GM21576 (cell line): ENCODE data around the gene STIM1.
"Not testable (repeated sequence)": the region's sequence is repeated elsewhere in the genome, so short reads cannot be mapped to it uniquely, and the experiment has no call there.

ENCODE experiments used
- ATAC-seq: cut with Tn5 transposase; IDR thresholded peaks from one replicate; pipeline ENCODE4 v1.9.1; 2021; ENCODE audit warnings: mild to moderate bottlenecking, moderate library complexity; ENCODE audit not compliant: unreplicated experiment

STIM1 gene

DNA sequence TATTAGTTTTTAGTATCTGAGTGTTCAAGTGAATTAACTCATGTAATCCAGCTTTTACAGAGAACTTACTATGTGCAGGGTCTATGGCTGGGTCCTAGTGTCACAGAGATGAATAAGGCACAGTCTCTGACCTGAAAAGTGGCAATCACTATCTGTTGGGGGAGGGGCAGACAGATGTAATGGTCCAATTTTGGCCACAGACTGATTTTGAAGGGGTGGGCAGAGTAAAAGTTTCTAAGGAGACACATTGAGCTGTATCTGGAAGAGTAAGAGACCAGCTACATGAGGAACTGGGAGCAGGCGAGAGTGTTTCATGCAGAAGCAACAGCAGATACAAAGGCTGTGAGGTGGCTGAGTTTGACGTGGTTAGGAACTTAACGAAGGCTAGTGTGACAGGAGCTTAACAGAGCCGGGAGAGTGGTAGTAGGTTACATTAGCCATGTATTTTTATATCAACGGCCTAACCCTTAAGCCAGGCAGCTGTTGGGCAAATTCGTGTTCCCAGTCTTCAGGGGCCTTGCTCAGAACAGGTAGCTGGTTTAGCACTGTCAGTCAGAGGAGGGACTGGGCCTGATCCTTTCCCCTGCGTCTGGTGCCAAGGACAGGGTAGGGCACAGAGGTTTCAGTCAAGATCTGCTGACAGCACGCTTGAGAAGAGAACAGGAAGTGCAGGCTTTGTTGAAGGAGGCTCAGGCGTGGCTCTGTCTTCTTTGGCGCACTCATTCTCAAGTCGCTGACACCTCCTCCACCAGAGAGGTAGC lies 1.4 kb upstream of the STIM1 start:
- ATAC-seq = peak; percentile 48

DNA sequence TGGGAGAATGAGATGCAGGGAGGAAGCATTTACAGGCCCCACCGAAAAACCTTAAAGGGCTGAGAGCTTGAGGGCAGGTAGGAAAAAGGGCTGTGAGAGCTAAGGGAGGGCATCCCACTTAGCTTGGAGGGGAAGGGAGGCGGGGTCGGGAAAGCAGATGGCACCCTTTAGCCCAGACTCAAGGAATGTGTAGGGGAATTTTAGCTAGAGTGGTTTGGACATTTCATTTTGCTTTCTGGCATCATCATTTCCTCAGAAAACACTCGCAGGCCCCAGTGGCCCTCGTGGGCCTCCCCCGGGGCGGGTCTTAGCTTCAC lies 846 bp upstream of the STIM1 start:
- ATAC-seq = no peak

DNA sequence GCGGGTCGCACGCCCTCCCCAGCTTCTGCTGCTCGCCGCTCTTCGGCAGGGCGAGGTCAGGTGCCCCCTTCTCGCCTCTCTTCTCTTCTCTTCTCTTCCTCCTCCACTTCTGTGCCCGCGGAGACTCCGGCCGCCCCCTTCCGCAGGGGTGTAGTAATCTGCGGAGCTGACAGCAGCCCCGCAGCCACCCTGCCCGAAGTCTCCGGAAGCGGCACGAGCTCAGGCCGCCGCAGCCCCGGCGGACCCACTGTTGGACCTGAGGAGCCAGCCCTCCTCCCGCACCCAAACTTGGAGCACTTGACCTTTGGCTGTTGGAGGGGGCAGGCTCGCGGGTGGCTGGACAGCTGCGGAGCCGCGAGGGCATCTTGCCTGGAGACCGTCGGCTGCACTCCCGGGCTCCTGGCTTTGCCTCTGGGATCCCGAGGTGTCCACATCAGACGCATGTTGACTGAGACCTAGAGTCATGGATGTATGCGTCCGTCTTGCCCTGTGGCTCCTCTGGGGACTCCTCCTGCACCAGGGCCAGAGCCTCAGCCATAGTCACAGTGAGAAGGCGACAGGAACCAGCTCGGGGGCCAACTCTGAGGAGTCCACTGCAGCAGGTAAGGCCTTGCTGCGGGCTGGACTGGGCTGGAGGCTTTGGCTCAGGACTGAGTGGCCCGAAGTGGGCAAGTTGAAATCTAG lies 486 bp downstream of the STIM1 start:
- ATAC-seq = peak; percentile 13

DNA sequence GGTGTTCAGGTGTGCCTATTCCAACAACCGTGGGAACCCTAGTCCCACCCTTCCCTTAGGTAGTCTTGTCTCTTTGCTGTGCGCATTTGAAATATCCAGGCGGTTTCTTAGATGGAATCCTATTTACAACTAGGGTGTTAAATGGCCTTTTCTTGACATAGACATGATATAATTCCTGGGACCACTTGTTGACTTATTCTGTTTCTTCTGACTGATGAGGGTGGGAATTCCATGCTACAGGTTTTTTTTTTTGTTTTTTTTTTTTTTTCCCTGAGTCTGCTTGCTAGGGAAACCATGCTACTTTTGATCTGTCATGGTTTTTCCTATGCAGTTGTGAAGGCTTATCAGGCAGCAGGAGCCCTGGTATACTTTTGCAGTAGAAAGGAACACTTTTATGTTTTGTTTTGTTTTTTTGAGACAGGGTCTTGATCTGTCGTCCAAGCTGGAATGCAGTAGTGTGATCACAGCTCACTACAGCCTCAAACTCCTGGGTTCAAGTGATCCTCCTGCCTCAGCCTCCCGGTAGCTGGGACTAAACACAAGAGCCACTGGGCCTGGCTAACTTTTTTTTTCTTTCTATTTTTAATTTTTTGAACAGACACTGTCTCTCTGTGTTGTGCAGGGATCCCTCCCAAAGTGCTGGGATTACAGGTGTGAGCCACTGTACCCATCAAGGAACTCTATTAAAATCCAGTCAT lies 1.5 kb downstream of the STIM1 start:
- no peak for ATAC-seq

DNA sequence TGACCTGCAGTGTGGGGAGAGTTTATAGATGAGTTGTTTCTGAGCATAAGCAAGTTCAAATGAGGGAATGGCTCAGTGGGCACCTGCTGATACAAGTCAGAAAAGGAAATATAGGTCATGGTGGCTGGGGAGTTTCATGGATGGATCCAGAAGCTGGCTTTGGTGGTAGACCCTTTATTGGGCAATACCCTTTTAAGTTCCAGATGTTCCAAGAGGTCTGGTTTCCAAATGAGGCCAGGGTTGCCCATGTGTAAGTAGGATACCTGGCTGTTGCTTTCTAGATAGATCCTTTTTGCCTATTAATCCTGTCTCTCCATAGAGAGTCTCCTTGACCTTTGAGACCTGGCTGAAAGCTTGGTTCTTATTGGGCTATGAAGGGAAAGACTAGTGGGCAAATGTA lies 2.2 kb downstream of the STIM1 start:
- ATAC-seq = no peak

DNA sequence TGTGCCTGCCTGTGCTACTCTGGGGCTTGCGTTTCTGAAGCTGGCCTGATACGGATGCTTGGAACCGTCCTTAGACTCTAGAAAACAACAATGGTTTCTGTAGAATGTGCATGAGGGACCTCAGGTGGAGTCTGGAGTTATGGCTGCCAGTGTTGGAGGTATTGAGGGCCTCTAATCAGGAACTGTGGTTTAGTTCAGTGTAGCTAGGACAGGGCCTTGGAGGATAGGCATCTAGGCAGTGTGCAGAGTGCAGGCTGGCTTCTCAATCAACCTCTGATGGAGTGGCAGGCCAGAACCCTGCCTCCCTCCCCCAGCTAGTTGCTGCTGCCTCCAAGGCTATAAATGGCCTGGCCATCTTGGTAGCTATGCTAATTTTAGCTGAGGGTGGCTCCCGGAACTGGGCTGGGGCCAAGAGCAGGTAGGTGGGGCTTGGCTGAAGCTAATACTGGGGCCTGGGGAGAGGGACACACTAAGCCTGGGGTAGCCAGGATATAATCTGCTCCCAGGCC lies 4.0 kb downstream of the STIM1 start:
- ATAC-seq = peak; percentile 44

DNA sequence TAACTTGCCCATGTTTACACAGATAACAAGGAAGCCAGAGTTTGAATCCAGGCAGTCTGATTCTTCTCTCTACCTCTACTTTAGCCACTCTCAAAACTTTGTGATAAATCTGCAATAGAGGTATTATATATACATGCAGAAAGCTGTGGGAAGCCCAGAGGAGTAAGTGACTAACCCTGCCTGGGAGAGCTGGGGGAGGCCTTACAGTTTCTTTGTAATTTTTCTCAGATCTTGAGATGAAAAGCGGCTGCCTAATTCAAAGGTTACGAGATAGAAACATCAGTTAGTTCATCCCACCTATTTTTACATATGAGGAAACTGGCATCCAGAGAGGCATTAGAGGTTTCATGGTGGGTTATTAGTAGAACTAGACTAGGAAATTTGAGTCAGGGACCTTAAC lies 4.9 kb downstream of the STIM1 start:
- ATAC-seq = no peak

DNA sequence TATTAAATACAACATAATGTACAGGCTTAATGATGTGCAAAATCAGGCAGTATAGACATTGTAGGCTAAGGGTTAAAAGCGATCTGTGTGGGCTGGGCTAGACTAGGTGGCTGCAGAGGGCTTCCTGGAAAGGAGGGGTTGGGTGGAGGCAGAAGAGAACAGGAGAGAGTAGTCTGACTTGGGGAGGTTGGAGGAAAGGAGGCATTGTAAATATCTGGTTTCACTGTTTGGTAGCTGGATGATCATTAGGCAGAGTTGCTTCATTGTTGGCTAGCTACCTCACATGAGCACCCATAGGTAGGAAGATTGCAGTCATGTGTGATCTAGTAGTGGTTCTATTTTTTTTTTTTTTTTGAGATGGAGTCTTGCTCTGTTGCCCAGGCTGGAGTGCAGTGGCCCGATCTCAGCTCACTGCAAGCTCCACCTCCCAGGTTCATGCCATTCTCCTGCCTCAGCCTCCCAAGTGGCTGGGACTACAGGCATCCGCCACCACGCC lies 5.5 kb downstream of the STIM1 start:
- not testable (repeated sequence) for ATAC-seq

DNA sequence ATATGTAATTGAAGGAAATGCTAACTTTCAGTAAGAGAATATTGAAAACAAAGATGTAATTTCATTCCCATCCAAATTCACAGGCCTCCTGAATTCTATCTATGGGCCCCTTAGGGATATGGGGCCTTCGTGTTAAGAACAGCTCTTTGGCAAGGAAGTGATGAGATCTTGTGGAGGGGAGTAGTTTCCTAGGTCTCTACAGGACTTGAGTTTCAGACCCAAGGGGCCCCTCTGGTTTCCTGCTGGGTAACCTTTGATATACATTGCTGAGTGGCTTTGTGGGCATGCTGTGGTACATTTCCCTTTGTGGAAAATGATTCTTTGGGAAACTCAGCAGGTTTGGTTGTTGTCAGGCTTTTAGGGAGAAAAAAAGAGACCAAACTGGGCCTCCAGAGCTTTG lies 6.2 kb downstream of the STIM1 start:
- ATAC-seq = no peak

DNA sequence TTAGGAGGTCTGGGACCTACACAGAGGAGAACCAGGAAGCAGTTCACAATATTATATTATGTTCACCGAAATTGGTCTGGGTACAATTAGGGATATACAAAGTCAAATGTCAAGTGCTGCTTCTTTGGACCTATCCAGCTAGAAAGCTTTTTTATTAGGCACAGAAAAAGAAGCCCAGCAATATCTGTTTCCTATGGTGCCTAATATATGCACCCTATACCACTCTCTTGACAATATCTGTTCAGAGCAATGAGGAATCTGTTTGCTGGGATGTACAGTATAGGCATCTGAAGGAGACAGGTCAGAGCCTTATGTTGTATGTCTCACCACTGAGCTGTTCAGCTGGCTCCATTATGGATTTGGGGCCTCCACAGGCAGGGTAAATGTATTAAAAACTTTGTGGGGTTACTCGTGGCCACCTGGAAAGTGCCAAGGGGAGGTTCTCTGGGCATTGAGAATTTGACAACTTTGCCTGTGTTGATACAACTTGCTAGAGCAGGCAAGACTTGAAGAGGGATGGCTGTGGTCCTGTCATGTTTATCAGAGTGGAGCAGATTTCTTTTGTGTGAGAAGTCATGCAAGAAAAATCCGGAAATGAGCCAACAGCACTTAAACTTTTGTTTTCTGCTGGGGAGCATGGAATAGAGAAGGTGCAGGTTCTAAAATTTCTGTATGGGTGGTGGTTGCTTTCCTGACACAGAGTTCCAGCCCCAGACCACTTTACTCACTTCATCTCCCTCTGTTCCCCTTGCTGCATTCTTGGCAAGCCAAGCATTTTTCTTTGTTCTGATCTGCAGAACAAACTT lies 10.1 kb downstream of the STIM1 start:
- ATAC-seq = peak; percentile 24

DNA sequence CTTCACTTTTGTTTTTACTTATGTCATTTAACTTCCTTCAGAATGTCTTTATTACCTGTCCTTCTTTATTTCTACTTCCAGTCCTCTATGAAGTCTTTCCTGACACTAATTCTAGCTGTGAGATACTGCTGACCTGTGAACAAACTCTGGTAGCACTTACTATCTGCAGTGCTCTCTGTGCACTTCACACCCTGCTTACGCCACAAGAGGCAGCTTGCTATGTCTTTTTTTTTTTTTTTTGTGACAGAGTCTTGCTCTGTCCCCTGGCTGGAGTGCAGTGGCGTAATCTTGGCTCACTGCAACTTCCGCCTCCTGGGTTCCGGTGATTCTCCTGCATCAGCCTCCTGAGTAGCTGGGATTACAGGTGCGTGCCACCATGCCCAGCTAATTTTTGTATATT lies 10.7 kb downstream of the STIM1 start:
- ATAC-seq = no peak

DNA sequence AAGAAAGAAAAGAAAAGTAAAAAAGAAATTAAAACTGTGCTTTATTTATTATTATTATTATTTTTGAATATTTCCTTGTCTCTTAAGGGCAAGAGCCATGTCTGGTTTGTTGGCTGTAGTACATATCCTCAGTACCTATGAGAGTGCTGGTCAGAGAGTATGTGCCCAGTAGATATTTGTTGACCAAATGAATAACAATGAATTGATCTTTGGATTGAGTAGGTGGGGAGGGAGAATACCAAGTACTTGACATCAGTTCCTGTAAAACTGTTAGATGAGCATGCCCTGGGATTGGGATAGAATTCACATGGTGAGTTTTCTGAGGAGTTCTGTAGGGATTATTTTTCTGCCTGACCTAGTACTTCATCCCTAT lies 11.4 kb downstream of the STIM1 start:
- ATAC-seq = no peak

DNA sequence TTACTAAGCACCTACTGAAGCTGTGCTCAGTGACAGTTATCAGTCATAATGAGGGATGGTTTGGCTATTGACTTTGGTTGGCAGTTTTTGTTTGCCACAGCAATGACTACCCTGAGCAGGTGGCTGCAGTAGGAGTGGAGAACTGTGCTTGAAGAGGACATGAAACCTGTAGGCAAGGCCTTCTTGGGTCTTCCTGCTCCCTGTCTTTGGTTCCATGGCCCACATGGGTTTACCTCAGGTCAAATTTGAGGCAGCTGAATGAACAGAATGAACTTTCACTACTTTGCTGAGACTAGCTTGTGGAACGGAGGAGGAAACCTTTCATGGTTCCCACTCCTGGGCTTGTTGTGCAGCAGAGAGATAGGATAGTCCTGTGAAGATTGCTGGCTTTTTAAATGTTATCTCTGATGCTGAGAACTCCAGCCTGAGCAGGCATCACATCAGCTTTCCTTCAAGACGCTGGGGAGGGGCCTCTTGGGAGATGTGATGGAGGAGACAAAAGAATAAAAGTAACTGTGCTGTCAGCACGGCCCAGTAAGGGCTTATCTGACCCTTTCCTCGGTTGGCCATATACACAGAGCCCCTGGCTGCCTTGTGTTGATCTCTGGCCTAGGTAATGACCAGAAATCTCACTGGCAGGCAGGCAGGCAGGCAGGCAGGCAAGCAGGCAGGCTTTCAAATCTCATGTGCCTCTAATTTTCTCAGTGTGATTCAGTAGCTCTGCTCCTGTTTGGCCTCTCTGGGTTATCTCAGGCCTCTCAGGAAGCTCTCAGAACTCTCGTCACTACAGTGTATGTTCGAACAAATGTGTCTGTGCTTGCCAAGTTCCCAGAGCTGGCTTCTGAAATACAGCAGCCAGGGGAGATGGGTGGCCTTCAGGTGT lies 12.0 kb downstream of the STIM1 start:
- peak; percentile 44 for ATAC-seq

DNA sequence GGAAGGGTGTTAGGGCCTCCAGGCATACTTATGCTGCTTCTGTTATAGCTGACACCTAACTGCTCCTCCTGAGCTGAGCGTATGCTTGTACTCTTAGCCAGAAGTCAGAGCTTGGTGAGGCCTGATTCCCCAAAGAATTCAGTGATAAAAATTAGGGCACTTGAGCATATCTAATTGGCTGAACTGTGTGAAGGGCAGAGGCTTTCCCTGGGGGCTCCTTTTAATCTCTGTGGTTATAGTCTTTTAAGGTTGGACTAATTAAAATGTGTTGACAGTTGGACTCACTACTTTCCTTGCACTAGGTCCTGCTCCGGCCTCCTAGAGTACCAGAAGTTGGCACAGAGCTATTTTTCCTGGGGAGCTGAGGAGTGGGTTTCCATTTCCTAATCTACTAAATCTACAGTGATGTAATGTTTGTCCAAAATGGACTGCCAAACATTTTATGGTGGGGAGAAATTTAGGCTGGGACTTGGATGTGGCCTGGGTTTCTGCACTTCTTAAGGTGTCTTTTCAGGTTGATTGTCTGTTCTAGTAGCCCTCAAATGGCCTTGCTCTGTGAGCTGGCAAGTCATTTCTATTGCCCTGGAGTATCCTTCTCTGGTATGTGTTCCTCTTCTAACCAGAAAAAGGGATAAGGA lies 18.4 kb downstream of the STIM1 start:
- ATAC-seq = no peak

DNA sequence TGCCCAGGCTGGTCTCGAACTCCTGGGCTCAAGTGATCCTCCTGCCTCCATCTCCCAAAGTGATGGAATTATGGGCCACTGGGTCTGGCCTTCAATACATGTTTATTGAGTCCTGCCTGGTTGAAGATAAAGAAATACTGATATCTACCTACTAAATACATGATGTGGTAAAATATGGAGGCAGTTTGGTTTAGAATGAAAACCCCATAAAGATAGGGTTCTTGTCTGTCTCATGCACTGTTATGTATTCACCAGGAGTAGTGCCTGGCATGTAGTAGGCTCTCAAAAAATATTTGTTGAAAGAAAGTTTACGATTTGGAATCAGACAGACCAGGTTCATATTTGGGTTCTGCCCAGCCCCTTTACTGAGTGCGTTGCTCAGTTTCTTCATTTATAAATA lies 21.1 kb downstream of the STIM1 start:
- no peak for ATAC-seq

DNA sequence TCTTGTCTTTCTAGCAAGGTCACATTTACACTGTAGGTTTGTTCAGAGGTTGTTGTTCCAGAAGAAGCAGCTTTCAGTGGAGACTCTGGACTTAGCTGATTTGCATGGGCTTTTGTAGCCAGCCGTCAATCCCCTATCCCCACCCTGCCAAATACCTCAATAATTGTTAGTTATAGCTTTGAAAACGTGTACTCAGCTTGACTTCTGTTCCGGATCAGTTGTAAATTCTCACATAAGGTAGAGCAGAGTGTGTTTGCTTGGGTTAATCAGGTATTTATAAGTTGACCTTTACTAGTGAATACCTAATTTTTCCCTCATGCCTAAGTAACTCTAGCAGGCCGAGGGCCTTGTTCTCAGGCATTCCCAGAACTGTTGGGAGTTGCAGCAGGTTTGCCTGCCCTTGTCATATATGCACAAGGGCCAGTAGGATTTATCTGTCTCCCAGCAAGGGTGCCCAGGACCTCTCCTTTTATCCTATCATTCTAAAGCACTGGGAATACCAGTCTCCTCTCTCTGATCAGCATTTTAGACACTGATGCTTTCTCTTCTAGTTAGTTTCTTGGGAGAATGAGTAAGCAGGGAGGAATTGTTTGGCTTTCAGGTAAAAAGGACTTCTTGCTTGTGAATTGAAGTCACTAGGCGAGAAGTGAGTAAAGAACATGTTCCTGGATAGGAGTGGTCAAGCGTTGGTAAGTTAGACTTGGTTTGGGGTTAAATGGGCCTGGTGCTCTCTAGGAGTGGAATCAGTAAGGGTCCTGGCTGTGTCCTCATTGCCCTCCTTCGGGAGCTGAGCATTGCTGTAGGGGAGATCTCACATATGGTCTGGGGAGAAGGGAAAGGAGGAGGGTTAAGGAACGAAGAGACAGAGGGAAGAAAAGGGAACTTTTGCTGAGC lies 22.1 kb downstream of the STIM1 start:
- ATAC-seq = no peak

DNA sequence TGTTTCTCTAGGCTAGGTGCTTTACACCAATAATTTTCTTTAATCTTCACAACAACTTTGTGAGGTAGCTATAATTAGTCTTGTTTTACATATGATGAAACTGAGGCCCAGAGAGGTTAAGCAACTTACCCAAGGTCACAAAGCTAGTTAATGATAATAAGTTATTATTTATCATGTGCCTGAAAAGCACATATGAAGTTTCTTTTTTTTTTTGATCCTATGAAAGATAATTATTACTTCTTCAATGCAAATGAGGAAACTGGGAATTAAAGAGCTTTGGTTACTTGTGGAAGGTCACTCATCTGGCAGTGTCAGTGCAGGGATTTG lies 22.8 kb downstream of the STIM1 start:
- ATAC-seq = no peak

DNA sequence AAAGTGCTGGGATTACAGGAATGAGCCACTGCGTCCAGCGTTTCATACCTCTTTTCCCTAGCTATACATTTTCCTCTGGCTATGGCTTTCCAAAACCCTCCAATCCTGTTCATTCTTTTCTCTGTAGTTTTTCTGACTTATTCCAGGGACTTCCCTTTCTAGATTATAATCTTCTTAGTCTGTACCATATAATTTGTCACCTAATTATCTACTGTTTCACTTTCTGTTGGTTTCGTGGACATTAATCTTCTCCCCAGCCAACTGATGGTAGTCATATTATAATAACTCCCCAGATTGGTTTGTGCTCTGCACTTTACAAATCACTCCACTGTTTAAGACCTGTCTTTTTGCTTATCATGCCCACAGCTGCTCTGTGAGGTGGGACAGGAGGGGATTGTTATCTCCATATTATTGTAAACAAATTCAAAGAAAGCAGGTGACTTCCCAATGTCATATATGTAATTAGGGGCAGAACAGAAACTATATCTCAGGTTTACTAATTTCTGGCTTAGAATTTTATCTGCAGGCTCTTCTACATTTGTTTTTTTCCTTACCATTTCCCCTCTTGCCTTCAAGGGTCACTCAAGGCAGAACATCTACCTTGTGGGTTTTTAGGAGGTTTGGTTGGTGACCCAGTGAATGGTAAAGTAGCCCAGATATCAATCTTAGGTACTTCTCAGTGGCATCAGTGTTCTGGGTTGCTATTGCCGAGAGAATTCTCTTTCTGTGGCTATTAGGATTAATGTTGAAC lies 23.9 kb downstream of the STIM1 start:
- ATAC-seq = no peak
